Peyer's patch (tissue), 4 donors: Measurements from ENCODE around the gene RASGRP4. TPM values are rescaled to one million over a fixed set of nuclear protein-coding genes. Genes with fewer than 3 reads are reported as not detected.

Experiments
- DNase-seq, 3 donors: peaks; one replicate each; pipeline ENCODE4 v3.0.0-alpha.2; 2017 to 2019
- H3K27ac ChIP-seq, 4 donors: fragments of 200-600 bp; sonication (generic); one replicate each; pipeline ENCODE4 v1.5.1; 2016 to 2019
- H3K27me3 ChIP-seq, 2 donors: fragments of 200-600 bp; sonication (generic); one replicate each; pipeline ENCODE4 v1.5.1; 2019
- H3K36me3 ChIP-seq, 3 donors: fragments of 200-600 bp; sonication (generic); one replicate each; pipeline ENCODE4 v1.5.1; 2016 to 2019
- H3K4me1 ChIP-seq, 4 donors: fragments of 200-600 bp; sonication (generic); one replicate each; pipeline ENCODE4 v1.5.1; 2016 to 2019
- H3K4me3 ChIP-seq, 4 donors: fragments of 200-600 bp; sonication (generic); 1 replicate in 3 of 4; 2 replicates in 1 of 4; pipeline ENCODE4 v1.5.1; 2016 to 2019; ENCODE audit warnings: mild to moderate bottlenecking in 1 of 4
- H3K9me3 ChIP-seq, 4 donors: fragments of 200-600 bp; sonication (generic); one replicate each; pipeline ENCODE4 v1.5.1; 2016 to 2019; ENCODE audit warnings: mild to moderate bottlenecking in 1 of 4
- CTCF ChIP-seq, 6 experiments: fragments of 450-650 bp in 4 of 6; fragments of 200-600 bp in 2 of 6; sonication (generic) in 1 of 6; IDR thresholded peaks; one replicate each; pipeline ENCODE4 v1.5.1; 2017 to 2019; ENCODE audit warnings: antibody characterized with exemption in 6 of 6, mild to moderate bottlenecking in 3 of 6, moderate library complexity in 1 of 6
- POLR2A ChIP-seq, 2 donors: fragments of 450-650 bp; IDR thresholded peaks; one replicate each; pipeline ENCODE4 v1.5.1; 2017; ENCODE audit warnings: antibody characterized with exemption in 2 of 2, mild to moderate bottlenecking in 2 of 2, moderate library complexity in 2 of 2
- total RNA-seq, 4 donors: library from RNA; depleted of rRNA; stranded (reverse); fragments of >200 nt; gene quantifications; one replicate each; pipeline ENCODE4 v1.1.0, GENCODE V29; 2016

Gene RASGRP4
- total RNA-seq, 4 donors from 2014 or later: 0.70 to 9.1 (median 1.7) TPM

DNA sequence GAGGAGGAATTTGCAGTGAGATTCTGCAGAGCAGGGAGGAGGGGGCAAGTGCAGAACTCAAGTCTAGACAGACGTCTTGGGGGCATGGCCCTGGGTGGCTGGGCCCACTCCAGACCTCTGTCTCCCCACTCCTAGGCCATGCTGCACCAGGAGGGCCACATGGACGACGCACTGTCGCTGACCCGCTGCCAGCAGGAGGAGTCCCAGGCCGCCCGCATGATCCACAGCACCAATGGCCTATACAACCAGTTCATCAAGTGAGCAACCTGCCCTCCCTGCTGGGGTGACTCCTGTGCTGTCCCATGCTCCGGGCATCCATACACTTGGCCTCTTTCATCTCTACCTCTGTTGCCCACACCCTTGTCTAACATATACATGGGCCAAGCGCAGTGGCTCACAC lies 25.6 kb upstream of the RASGRP4 start:
- DNase-seq: no peak
- Histone ChIP-seq H3K4me1 (no peaks in the 10 kb centered on the region), H3K27me3 (no peaks in the 10 kb centered on the region), H3K9me3 (no peaks in the 10 kb centered on the region), H3K4me3 (no peak overlapping the region), H3K27ac (no peak overlapping the region), H3K36me3 (no peaks in the 10 kb centered on the region)
- TF ChIP-seq CTCF (IDR thresholded peaks at IDR 0.05): no peak
- no peak for TF ChIP-seq POLR2A (IDR thresholded peaks at IDR 0.05)

- H3K4me1 ChIP-seq: no peaks in the 10 kb centered on the region
- H3K27ac ChIP-seq: no peak overlapping the region
- no peak overlapping the region for H3K4me3 ChIP-seq
- no peak for DNase-seq
- H3K36me3 ChIP-seq: no peaks in the 10 kb centered on the region
- H3K27me3 ChIP-seq: no peaks in the 10 kb centered on the region
- TF ChIP-seq POLR2A (IDR thresholded peaks at IDR 0.05) (no peak), CTCF (IDR thresholded peaks at IDR 0.05) (no peak)
- H3K9me3 ChIP-seq: no peaks in the 10 kb centered on the region
Measured at GRCh38 chr19:38451036-38451435, 25.0 kb upstream of the RASGRP4 start.

DNA sequence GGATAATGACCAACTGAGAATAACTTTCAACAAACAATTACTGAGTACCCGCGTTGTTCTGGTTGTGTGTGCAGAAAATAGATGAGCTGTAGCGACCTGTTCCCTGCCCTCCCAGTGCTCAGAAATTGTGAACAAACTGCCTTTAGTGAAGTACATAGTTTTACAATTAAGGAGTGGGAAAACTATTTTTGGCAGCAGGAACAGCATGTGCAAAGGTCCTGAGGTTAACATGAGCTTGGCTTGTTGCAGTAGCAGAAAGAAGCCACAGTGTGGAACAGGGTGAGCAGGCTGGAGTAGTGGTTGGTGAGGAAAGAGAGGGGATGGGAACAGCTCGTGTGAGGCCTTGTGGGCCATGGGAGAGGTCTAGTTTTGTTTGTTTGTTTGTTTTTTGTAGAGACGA lies 23.5 kb upstream of the RASGRP4 start:
- no peaks in the 10 kb centered on the region for H3K4me1 ChIP-seq
- H3K27ac ChIP-seq: no peak overlapping the region
- H3K9me3 ChIP-seq: no peaks in the 10 kb centered on the region
- no peaks in the 10 kb centered on the region for H3K27me3 ChIP-seq
- H3K36me3 ChIP-seq: no peaks in the 10 kb centered on the region
- DNase-seq: no peak
- no peak overlapping the region for H3K4me3 ChIP-seq
- TF ChIP-seq POLR2A (IDR thresholded peaks at IDR 0.05): no peak
- TF ChIP-seq CTCF (IDR thresholded peaks at IDR 0.05): no peak

DNA sequence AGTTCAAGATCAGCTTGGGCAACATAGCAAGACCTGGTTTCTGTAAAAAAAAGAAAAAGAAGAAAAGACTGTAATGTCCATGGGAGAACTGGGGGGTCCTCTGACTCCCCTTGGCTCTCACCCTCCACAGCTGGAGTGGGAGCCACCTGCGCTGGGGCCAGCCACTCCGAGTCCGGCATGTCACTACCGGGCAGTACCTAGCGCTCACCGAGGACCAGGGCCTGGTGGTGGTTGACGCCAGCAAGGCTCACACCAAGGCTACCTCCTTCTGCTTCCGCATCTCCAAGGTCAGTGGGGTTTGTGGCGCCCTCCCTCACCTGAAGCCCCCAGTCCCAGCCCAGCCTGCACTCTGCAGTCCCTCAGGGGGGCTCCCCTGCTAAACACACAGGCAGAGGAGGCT lies 22.2 kb upstream of the RASGRP4 start:
- Histone ChIP-seq H3K27ac (no peak overlapping the region), H3K4me3 (no peak overlapping the region), H3K27me3 (no peaks in the 10 kb centered on the region), H3K9me3 (no peaks in the 10 kb centered on the region), H3K36me3 (no peaks in the 10 kb centered on the region), H3K4me1 (no peaks in the 10 kb centered on the region)
- TF ChIP-seq CTCF (IDR thresholded peaks at IDR 0.05) (no peak), POLR2A (IDR thresholded peaks at IDR 0.05) (no peak)
- DNase-seq: no peak

DNA sequence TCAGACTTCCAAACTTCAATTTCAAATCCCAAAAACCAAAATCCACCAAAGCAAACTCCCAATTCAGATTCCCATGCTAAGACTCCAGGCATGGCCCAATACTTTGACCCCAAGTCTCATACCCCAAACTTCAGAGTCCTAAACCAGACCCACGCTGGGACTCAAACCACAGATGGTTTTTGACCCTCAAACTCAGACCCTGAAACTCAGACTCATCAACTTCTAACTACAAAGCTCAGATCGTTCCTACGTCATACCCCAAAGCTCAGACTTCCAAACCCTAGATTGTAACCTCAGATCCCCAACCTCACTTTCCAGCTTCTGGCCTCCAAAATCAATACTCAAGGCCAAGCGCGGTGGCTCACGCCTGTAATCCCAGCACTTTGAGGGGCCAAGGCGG lies 19.3 kb upstream of the RASGRP4 start:
- Histone ChIP-seq H3K4me1 (no peaks in the 10 kb centered on the region), H3K9me3 (no peaks in the 10 kb centered on the region), H3K4me3 (no peak overlapping the region), H3K27me3 (no peaks in the 10 kb centered on the region), H3K27ac (no peak overlapping the region), H3K36me3 (no peaks in the 10 kb centered on the region)
- DNase-seq: no peak
- TF ChIP-seq POLR2A (IDR thresholded peaks at IDR 0.05): no peak
- no peak for TF ChIP-seq CTCF (IDR thresholded peaks at IDR 0.05)

GRCh38 chr19:38444026-38444425 lies 18.0 kb upstream of the RASGRP4 start:
- TF ChIP-seq POLR2A (IDR thresholded peaks at IDR 0.05): no peak
- TF ChIP-seq CTCF (IDR thresholded peaks at IDR 0.05): no peak
- no peaks in the 10 kb centered on the region for H3K36me3 ChIP-seq
- no peaks in the 10 kb centered on the region for H3K27me3 ChIP-seq
- no peaks in the 10 kb centered on the region for H3K4me1 ChIP-seq
- H3K9me3 ChIP-seq: no peaks in the 10 kb centered on the region
- no peak overlapping the region for H3K4me3 ChIP-seq
- DNase-seq: no peak
- no peak overlapping the region for H3K27ac ChIP-seq
